Activated CD8-positive, alpha-beta T cell treated with anti-CD3 and anti-CD28 coated beads for 36 hours (primary cell): ENCODE results near the gene ETV6. TPM values are rescaled to one million over a fixed set of nuclear protein-coding genes. Genes with fewer than 3 reads are reported as not detected.

Experiments
- ATAC-seq: fragments of 200-7000 bp; cut with Tn5 transposase; one replicate; pipeline ENCODE4 v1.10.0; 2021; ENCODE audit warnings: mild to moderate bottlenecking, moderate library complexity
- CTCF ChIA-PET: fragments of 350-600 bp; sonication (Branson Sonifier 250); formaldehyde crosslinking; loops from one replicate; lab custom pipeline; 2021; ENCODE audit warnings: antibody characterized with exemption; lab: Charles Lee
- POLR2A ChIA-PET: fragments of 350-600 bp; sonication (Branson Sonifier 250); formaldehyde crosslinking; loops from one replicate; lab custom pipeline; 2021; ENCODE audit warnings: antibody characterized with exemption; lab: Charles Lee
- DNase-seq: peaks from one replicate; pipeline ENCODE4 v3.0.0-alpha.2; 2020
- H3K27ac Mint-ChIP-seq: one replicate; pipeline ENCODE4 v1.8.0; 2021; ENCODE audit warnings: mild to moderate bottlenecking, mixed read lengths
- H3K27me3 Mint-ChIP-seq: one replicate; pipeline ENCODE4 v1.8.0; 2021; ENCODE audit warnings: mixed read lengths
- H3K36me3 Mint-ChIP-seq: one replicate; pipeline ENCODE4 v1.8.0; 2021; ENCODE audit warnings: low read depth, mixed read lengths
- H3K4me1 Mint-ChIP-seq: one replicate; pipeline ENCODE4 v1.8.0; 2021; ENCODE audit warnings: low read depth, mixed read lengths
- H3K4me3 Mint-ChIP-seq: one replicate; pipeline ENCODE4 v1.8.0; 2021; ENCODE audit warnings: mild to moderate bottlenecking, moderate library complexity, mixed read lengths
- H3K9me3 Mint-ChIP-seq: one replicate; pipeline ENCODE4 v1.8.0; 2021; ENCODE audit warnings: mixed read lengths
- intact Hi-C: fragments of 100-400 bp; cut with micrococcal nuclease; formaldehyde crosslinking; loops from one replicate; pipeline ENCODE4 v1.10.0; 2022
- total RNA-seq, 2 experiments: library from RNA; stranded (reverse); gene quantifications; one replicate each; pipeline ENCODE4 v1.2.3, GENCODE V29; 2021
- TF ChIP-seq, protein P1 (sequence below): fragments of 200-600 bp; IDR thresholded peaks from one replicate; pipeline ENCODE4 v1.8.0; 2022; ENCODE audit warnings: antibody characterized with exemption, mild to moderate bottlenecking

ETV6 gene
- total RNA-seq, 2 experiments from 2014 or later = 20.5 to 22.7 TPM

DNA sequence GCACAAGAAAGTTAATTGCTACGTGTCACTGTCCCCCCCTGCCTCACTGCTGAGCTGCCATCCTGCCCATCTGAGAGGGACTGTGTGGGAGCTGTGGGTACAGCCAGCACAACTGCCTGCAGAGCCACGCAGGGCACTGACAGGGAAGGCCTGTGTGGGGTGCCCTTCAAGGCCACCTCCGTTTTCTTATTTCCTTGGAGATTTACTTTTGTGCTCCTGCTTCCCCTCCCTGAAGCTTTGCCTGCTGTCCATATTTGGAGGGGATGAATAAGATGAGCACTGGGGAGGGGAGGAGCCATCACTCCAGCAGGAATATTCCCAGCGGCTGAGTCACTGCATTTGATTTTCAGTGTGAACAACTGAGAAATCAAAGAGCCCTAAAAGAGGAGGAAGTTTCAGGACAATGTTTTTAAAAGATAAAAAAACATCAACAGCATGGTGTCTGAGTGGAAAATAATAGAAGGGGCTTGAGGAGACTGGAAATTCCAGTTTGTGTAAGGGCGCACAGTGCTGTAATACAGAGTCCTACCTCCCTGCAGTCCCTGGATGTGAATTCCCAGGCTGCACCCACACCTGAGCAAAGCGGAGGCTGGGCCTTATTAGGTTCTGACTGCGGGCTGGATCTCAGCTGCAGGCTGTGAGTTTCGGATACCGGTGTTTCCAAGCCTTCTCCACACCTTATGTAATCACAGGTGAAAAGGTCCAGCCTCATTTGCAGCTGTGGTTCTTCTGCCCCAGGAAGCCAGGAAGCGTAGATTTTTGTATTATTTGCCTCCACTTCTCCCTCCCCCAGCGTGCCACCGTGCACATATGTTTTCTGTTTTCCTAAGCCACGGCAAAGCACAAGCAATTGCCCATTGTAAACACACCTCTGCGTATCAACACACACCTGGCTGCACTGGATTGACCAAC is 228.7 kb downstream of the ETV6 start:
- TF ChIP-seq, protein P1, sequence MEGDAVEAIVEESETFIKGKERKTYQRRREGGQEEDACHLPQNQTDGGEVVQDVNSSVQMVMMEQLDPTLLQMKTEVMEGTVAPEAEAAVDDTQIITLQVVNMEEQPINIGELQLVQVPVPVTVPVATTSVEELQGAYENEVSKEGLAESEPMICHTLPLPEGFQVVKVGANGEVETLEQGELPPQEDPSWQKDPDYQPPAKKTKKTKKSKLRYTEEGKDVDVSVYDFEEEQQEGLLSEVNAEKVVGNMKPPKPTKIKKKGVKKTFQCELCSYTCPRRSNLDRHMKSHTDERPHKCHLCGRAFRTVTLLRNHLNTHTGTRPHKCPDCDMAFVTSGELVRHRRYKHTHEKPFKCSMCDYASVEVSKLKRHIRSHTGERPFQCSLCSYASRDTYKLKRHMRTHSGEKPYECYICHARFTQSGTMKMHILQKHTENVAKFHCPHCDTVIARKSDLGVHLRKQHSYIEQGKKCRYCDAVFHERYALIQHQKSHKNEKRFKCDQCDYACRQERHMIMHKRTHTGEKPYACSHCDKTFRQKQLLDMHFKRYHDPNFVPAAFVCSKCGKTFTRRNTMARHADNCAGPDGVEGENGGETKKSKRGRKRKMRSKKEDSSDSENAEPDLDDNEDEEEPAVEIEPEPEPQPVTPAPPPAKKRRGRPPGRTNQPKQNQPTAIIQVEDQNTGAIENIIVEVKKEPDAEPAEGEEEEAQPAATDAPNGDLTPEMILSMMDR = no peak
- intact Hi-C loops = no loop called here
- Mint-ChIP-seq H3K4me1 (peaks cover 30% of the 10 kb centered on the region), H3K27me3 (no peaks in the 10 kb centered on the region), H3K9me3 (no peaks in the 10 kb centered on the region), H3K36me3 (peaks cover 27% of the 10 kb centered on the region), H3K27ac (no peak overlapping the region), H3K4me3 (no peak overlapping the region)
- POLR2A ChIA-PET = interaction anchor here (1.1 kb wide), 1 partner anchor 11 kb away, joined by 3 read pairs; no protein-coding TSS in a partner anchor
- CTCF ChIA-PET = no interaction called here
- ATAC-seq (no peak), DNase-seq (no peak)

DNA sequence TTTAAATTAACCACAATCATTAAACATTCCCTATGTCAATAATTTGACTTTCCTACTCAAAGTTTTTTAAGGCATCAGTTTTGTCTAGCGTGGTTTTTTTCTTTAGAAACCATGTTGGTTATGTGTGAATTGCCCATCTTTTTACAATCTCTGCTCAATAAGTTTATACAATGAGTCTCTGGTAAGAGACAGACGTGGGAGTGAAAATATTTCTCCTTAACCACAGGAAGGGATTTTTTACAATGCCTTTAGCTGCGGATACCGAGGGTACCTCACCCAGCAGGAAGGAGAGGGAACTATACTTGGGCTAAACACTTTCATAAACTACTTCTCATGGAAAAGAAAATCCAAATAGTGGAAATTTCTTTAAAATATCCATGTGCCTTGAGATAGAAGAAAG is 229.8 kb downstream of the ETV6 start:
- intact Hi-C loops = no loop called here
- DNase-seq = no peak
- no peak overlapping the region for H3K27ac Mint-ChIP-seq
- peaks cover 33% of the 10 kb centered on the region for H3K4me1 Mint-ChIP-seq
- H3K27me3 Mint-ChIP-seq = no peaks in the 10 kb centered on the region
- H3K4me3 Mint-ChIP-seq = no peak overlapping the region
- no peaks in the 10 kb centered on the region for H3K9me3 Mint-ChIP-seq
- ChIA-PET CTCF (no interaction called here), POLR2A (interaction anchor here (1.1 kb wide), 1 partner anchor 10 kb away, joined by 3 read pairs; no protein-coding TSS in a partner anchor)
- TF ChIP-seq, protein P1 = no peak
- ATAC-seq = no peak
- peaks cover 33% of the 10 kb centered on the region for H3K36me3 Mint-ChIP-seq

DNA sequence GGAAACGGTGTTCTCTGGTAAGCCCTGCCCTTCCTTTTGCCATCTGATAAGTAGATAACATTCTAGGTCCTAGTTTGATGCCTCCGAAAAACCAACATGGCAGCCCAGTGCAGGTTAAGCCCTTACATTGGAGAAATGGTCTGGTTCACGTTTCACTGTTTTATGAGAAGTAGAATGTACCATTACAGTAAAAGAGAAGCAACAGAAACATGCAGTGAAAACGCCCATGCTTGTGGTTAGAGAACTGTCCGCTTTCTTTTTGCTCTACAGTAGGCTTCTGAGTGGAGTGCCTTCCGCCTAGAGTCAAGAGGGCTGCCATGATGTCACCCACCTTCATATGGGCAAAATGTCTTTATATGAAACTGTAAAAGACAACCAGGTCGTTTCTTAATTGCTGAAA is 230.9 kb downstream of the ETV6 start:
- intact Hi-C loops = no loop called here
- Mint-ChIP-seq H3K27me3 (no peaks in the 10 kb centered on the region), H3K4me1 (peaks cover 28% of the 10 kb centered on the region), H3K9me3 (no peaks in the 10 kb centered on the region), H3K4me3 (no peak overlapping the region), H3K27ac (no peak overlapping the region), H3K36me3 (peaks cover 39% of the 10 kb centered on the region)
- POLR2A ChIA-PET = interaction anchor here (0.6 kb wide), 1 partner anchor 111 kb away, joined by 3 read pairs; no protein-coding TSS in a partner anchor
- CTCF ChIA-PET = interaction anchor here (1.3 kb wide), 1 partner anchor 121 kb away, joined by 3 read pairs; no protein-coding TSS in a partner anchor
- TF ChIP-seq, protein P1 = no peak
- no peak for DNase-seq
- no peak for ATAC-seq

DNA sequence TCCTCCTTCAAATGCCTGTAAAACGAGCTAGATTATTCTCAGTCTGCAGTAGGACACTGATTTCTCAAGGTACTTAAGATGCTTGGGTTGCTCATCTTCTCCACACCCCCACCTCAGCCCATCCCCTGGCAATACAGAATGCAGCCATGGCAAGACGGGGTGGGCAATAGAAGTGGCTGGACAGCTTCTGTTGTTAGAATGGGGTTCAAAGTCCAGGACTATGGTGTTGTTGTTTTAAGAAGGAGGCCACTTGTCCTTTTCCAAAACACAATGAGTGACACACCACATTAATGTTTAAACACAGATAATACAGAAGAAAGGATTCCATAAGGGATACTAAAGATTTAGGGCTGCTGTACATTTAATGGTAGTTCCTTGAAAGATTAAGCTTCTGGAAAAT is 232.4 kb downstream of the ETV6 start:
- Mint-ChIP-seq H3K27me3 (no peaks in the 10 kb centered on the region), H3K4me1 (peaks cover 14% of the 10 kb centered on the region), H3K9me3 (no peaks in the 10 kb centered on the region), H3K4me3 (no peak overlapping the region), H3K27ac (no peak overlapping the region), H3K36me3 (peaks cover 48% of the 10 kb centered on the region)
- TF ChIP-seq, protein P1 = no peak
- CTCF ChIA-PET = interaction anchor here (1.3 kb wide), 1 partner anchor 123 kb away, joined by 3 read pairs; no protein-coding TSS in a partner anchor
- DNase-seq (no peak), ATAC-seq (no peak)
- POLR2A ChIA-PET = interaction anchor here (0.5 kb wide), 1 partner anchor 1060 kb away, joined by 3 read pairs; no protein-coding TSS in a partner anchor
- intact Hi-C loops = no loop called here
